ENCODE measurements around the gene THRA.

- TF ChIP-seq, protein P1, sequence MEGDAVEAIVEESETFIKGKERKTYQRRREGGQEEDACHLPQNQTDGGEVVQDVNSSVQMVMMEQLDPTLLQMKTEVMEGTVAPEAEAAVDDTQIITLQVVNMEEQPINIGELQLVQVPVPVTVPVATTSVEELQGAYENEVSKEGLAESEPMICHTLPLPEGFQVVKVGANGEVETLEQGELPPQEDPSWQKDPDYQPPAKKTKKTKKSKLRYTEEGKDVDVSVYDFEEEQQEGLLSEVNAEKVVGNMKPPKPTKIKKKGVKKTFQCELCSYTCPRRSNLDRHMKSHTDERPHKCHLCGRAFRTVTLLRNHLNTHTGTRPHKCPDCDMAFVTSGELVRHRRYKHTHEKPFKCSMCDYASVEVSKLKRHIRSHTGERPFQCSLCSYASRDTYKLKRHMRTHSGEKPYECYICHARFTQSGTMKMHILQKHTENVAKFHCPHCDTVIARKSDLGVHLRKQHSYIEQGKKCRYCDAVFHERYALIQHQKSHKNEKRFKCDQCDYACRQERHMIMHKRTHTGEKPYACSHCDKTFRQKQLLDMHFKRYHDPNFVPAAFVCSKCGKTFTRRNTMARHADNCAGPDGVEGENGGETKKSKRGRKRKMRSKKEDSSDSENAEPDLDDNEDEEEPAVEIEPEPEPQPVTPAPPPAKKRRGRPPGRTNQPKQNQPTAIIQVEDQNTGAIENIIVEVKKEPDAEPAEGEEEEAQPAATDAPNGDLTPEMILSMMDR (conservative IDR thresholded peaks at IDR 0.05) = no peak
- TF ChIP-seq EZH2 (IDR thresholded peaks at IDR 0.05; ENCODE audit: low read depth) = no peak
These were observed 38.8 kb downstream of the THRA start for GRCh38 chr17:40101367-40102210.
